Parathyroid adenoma (tissue), 2 donors: ENCODE results near the gene SRSF9.

ENCODE experiments used
- H2AFZ ChIP-seq: fragments of 300-600 bp; sonication (generic); one replicate; pipeline ENCODE4 v1.7.0; 2017; ENCODE audit warnings: antibody characterized with exemption, mild to moderate bottlenecking
- H3K27ac ChIP-seq: fragments of 300-600 bp; sonication (generic); one replicate; pipeline ENCODE4 v1.7.0; 2017
- H3K27me3 ChIP-seq: fragments of 300-600 bp; sonication (generic); one replicate; pipeline ENCODE4 v1.7.0; 2017; ENCODE audit warnings: low read length; ENCODE audit not compliant: control insufficient read depth, insufficient read depth
- H3K36me3 ChIP-seq: fragments of 300-600 bp; sonication (generic); one replicate; pipeline ENCODE4 v1.7.0; 2017; ENCODE audit warnings: low read length; ENCODE audit not compliant: control insufficient read depth, insufficient read depth
- H3K4me1 ChIP-seq: fragments of 300-600 bp; sonication (generic); one replicate; pipeline ENCODE4 v1.7.0; 2017; ENCODE audit warnings: control low read depth
- H3K4me2 ChIP-seq: fragments of 300-600 bp; sonication (generic); one replicate; pipeline ENCODE4 v1.7.0; 2017; ENCODE audit warnings: low read length
- H3K4me3 ChIP-seq: fragments of 300-600 bp; sonication (generic); one replicate; pipeline ENCODE4 v1.7.0; 2017; ENCODE audit warnings: low read depth, low read length
- H3K79me2 ChIP-seq: fragments of 300-600 bp; sonication (generic); one replicate; pipeline ENCODE4 v1.7.0; 2017; ENCODE audit warnings: control low read depth
- H3K9ac ChIP-seq: fragments of 300-600 bp; sonication (generic); one replicate; pipeline ENCODE4 v1.7.0; 2017; ENCODE audit warnings: mild to moderate bottlenecking
- H3K9me3 ChIP-seq: fragments of 300-600 bp; sonication (generic); one replicate; pipeline ENCODE4 v1.7.0; 2017; ENCODE audit warnings: low read length; ENCODE audit not compliant: control insufficient read depth
- CTCF ChIP-seq: fragments of 300-600 bp; sonication (generic); IDR thresholded peaks from one replicate; pipeline ENCODE4 v1.7.0; 2017; ENCODE audit warnings: antibody characterized with exemption, mild to moderate bottlenecking
- donor health status: primary hyperparathyroidism.

Gene SRSF9

GRCh38 chr12:120504587-120504986, 35.0 kb upstream of the SRSF9 start:
- no peak overlapping the region for H3K4me2 ChIP-seq
- no peak overlapping the region for H2AFZ ChIP-seq
- H3K4me1 ChIP-seq = no peaks in the 10 kb centered on the region
- H3K9me3 ChIP-seq = no peaks in the 10 kb centered on the region
- no peak for TF ChIP-seq CTCF
- H3K27ac ChIP-seq = no peak overlapping the region
- H3K9ac ChIP-seq = no peak overlapping the region
- no peaks in the 10 kb centered on the region for H3K36me3 ChIP-seq
- no peaks in the 10 kb centered on the region for H3K27me3 ChIP-seq
- H3K4me3 ChIP-seq = no peak overlapping the region
- no peaks in the 10 kb centered on the region for H3K79me2 ChIP-seq

- Histone ChIP-seq H3K27me3 (no peaks in the 10 kb centered on the region), H3K4me2 (no peak overlapping the region)
Measured at GRCh38 chr12:120500581-120500980, 31.0 kb upstream of the SRSF9 start.

GRCh38 chr12:120498870-120499515, 29.4 kb upstream of the SRSF9 start:
- Histone ChIP-seq H3K4me1 (no peaks in the 10 kb centered on the region), H3K9me3 (no peaks in the 10 kb centered on the region), H3K4me2 (no peak overlapping the region), H3K4me3 (no peak overlapping the region), H3K27me3 (no peaks in the 10 kb centered on the region), H3K36me3 (no peaks in the 10 kb centered on the region), H3K9ac (no peak overlapping the region), H2AFZ (no peak overlapping the region), H3K79me2 (no peaks in the 10 kb centered on the region), H3K27ac (peak overlapping the region; percentile 13)
- no peak for TF ChIP-seq CTCF

More at GRCh38 chr12:120500581-120500980, 31.0 kb upstream of the SRSF9 start:
- no peaks in the 10 kb centered on the region for H3K36me3 ChIP-seq
- H3K4me3 ChIP-seq = no peak overlapping the region
- no peak overlapping the region for H3K27ac ChIP-seq
- no peaks in the 10 kb centered on the region for H3K4me1 ChIP-seq
- H2AFZ ChIP-seq = no peak overlapping the region
- H3K79me2 ChIP-seq = no peaks in the 10 kb centered on the region
- no peaks in the 10 kb centered on the region for H3K9me3 ChIP-seq
- no peak for TF ChIP-seq CTCF
- H3K9ac ChIP-seq = no peak overlapping the region

- no peak overlapping the region for H3K27ac ChIP-seq
Measured at GRCh38 chr12:120497524-120498150, 28.1 kb upstream of the SRSF9 start.

More at GRCh38 chr12:120497524-120498150, 28.1 kb upstream of the SRSF9 start:
- Histone ChIP-seq H3K4me1 (no peaks in the 10 kb centered on the region), H3K9ac (no peak overlapping the region), H3K4me2 (peak overlapping the region; percentile 78), H3K9me3 (no peaks in the 10 kb centered on the region), H3K36me3 (no peaks in the 10 kb centered on the region), H3K4me3 (peak overlapping the region; percentile 89), H3K27me3 (no peaks in the 10 kb centered on the region), H3K79me2 (no peaks in the 10 kb centered on the region), H2AFZ (no peak overlapping the region)
- TF ChIP-seq CTCF = no peak
